Measurements from ENCODE around the gene CPNE5.

DNA sequence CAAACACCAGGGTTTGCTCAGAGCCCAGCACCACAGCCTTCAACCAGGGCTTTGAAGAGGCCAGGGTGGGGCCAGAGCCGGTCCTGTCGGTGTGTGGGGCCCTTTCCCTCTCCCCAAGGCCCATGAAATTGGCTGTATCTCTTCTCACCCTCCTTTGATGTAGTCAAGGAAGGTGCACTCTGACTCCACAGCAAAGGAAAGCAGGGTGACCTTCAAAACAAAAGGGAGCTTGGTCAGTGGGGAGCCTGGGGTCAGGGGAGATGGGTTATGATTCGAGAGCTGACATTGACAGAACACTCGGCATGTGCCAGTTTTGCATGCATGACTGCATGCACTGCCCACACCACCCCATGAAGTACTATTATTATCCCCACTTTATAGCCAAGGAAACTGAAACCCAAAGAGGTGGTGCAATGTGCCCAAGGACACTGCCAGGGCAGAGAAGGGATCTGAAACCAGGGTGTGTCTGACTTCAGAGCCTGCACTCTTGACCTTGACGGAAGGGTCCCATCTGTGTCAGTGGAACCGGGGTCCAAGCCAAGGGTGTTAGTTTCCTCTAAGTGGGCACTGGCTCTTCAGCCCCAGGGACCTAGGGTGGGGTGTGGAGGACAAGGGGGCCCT lies 86.2 kb downstream of the CPNE5 start:
- TF ChIP-seq, protein P1, sequence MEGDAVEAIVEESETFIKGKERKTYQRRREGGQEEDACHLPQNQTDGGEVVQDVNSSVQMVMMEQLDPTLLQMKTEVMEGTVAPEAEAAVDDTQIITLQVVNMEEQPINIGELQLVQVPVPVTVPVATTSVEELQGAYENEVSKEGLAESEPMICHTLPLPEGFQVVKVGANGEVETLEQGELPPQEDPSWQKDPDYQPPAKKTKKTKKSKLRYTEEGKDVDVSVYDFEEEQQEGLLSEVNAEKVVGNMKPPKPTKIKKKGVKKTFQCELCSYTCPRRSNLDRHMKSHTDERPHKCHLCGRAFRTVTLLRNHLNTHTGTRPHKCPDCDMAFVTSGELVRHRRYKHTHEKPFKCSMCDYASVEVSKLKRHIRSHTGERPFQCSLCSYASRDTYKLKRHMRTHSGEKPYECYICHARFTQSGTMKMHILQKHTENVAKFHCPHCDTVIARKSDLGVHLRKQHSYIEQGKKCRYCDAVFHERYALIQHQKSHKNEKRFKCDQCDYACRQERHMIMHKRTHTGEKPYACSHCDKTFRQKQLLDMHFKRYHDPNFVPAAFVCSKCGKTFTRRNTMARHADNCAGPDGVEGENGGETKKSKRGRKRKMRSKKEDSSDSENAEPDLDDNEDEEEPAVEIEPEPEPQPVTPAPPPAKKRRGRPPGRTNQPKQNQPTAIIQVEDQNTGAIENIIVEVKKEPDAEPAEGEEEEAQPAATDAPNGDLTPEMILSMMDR (IDR thresholded peaks at IDR 0.05), result no peak
- TF ChIP-seq POLR2A (IDR thresholded peaks at IDR 0.05), result no peak
- TF ChIP-seq POLR2AphosphoS5 (IDR thresholded peaks at IDR 0.05; ENCODE audit: insufficient read depth in 1 of 2, low read depth in 1 of 2), result no peak

Measured in vagina (tissue), 2 donors.